ENCODE results near the gene COPB1.
A peak's percentile ranks its signal among the peaks of the same experiment; 100 is the strongest.

COPB1 gene

GRCh38 chr11:14454861-14455632 lies 44.6 kb downstream of the COPB1 start:
- H3K27me3 ChIP-seq (ENCODE audit: control insufficient read depth, insufficient read depth, low read length), result no peaks in the 10 kb centered on the region
- peaks cover 33% of the 10 kb centered on the region for H3K36me3 ChIP-seq (ENCODE audit: control insufficient read depth, insufficient read depth, low read length)
- H3K9ac ChIP-seq (ENCODE audit: low read length), result no peak overlapping the region
- no peak overlapping the region for H3K27ac ChIP-seq (ENCODE audit: low read depth, low read length)
- no peak overlapping the region for H3K4me3 ChIP-seq (ENCODE audit: low read depth, low read length)
- H3K4me1 ChIP-seq (ENCODE audit: control insufficient read depth, insufficient read depth, low read length), result no peaks in the 10 kb centered on the region
- H3K9me3 ChIP-seq (ENCODE audit: control insufficient read depth, insufficient read depth, low read depth, low read length), result no peaks in the 10 kb centered on the region

GRCh38 chr11:14451825-14452224 lies 47.8 kb downstream of the COPB1 start:
- Histone ChIP-seq H3K27me3 (ENCODE audit: control insufficient read depth, insufficient read depth, low read length) (no peaks in the 10 kb centered on the region), H3K4me1 (ENCODE audit: control insufficient read depth, insufficient read depth, low read length) (no peaks in the 10 kb centered on the region), H3K9ac (ENCODE audit: low read length) (no peak overlapping the region), H3K27ac (ENCODE audit: low read depth, low read length) (no peak overlapping the region), H3K9me3 (ENCODE audit: control insufficient read depth, insufficient read depth, low read depth, low read length) (no peaks in the 10 kb centered on the region), H3K4me3 (ENCODE audit: low read depth, low read length) (no peak overlapping the region), H3K36me3 (ENCODE audit: control insufficient read depth, insufficient read depth, low read length) (peaks cover 8% of the 10 kb centered on the region; the same call in 1 of the 2 replicates)

- H3K27me3 ChIP-seq (ENCODE audit: control insufficient read depth, insufficient read depth, low read length), result no peaks in the 10 kb centered on the region
- H3K36me3 ChIP-seq (ENCODE audit: control insufficient read depth, insufficient read depth, low read length), result peaks cover 2% of the 10 kb centered on the region; the same call in 1 of the 2 replicates
- no peaks in the 10 kb centered on the region for H3K4me1 ChIP-seq (ENCODE audit: control insufficient read depth, insufficient read depth, low read length)
- no peak overlapping the region for H3K27ac ChIP-seq (ENCODE audit: low read depth, low read length)
- H3K4me3 ChIP-seq (ENCODE audit: low read depth, low read length), result no peak overlapping the region
- H3K9ac ChIP-seq (ENCODE audit: low read length), result no peak overlapping the region
- H3K9me3 ChIP-seq (ENCODE audit: control insufficient read depth, insufficient read depth, low read depth, low read length), result no peaks in the 10 kb centered on the region
Measured at GRCh38 chr11:14449302-14449714, 50.3 kb downstream of the COPB1 start.

GRCh38 chr11:14448240-14448639 lies 51.4 kb downstream of the COPB1 start:
- Histone ChIP-seq H3K36me3 (ENCODE audit: control insufficient read depth, insufficient read depth, low read length) (peaks cover 2% of the 10 kb centered on the region; the same call in 1 of the 2 replicates), H3K9ac (ENCODE audit: low read length) (no peak overlapping the region), H3K9me3 (ENCODE audit: control insufficient read depth, insufficient read depth, low read depth, low read length) (no peaks in the 10 kb centered on the region), H3K27ac (ENCODE audit: low read depth, low read length) (no peak overlapping the region), H3K27me3 (ENCODE audit: control insufficient read depth, insufficient read depth, low read length) (no peaks in the 10 kb centered on the region), H3K4me3 (ENCODE audit: low read depth, low read length) (no peak overlapping the region), H3K4me1 (ENCODE audit: control insufficient read depth, insufficient read depth, low read length) (no peaks in the 10 kb centered on the region; the same call in 1 of the 2 replicates)

- Histone ChIP-seq H3K9ac (ENCODE audit: low read length) (no peak overlapping the region), H3K4me3 (ENCODE audit: low read depth, low read length) (no peak overlapping the region), H3K36me3 (ENCODE audit: control insufficient read depth, insufficient read depth, low read length) (no peaks in the 10 kb centered on the region), H3K27me3 (ENCODE audit: control insufficient read depth, insufficient read depth, low read length) (no peaks in the 10 kb centered on the region), H3K9me3 (ENCODE audit: control insufficient read depth, insufficient read depth, low read depth, low read length) (no peaks in the 10 kb centered on the region), H3K27ac (ENCODE audit: low read depth, low read length) (no peak overlapping the region), H3K4me1 (ENCODE audit: control insufficient read depth, insufficient read depth, low read length) (no peaks in the 10 kb centered on the region; the same call in 1 of the 2 replicates)
Measured at GRCh38 chr11:14446701-14447169, 52.9 kb downstream of the COPB1 start.

GRCh38 chr11:14445542-14446530 lies 53.8 kb downstream of the COPB1 start:
- Histone ChIP-seq H3K36me3 (ENCODE audit: control insufficient read depth, insufficient read depth, low read length) (no peaks in the 10 kb centered on the region), H3K9ac (ENCODE audit: low read length) (no peak overlapping the region), H3K4me3 (ENCODE audit: low read depth, low read length) (no peak overlapping the region), H3K27ac (ENCODE audit: low read depth, low read length) (0 out of 2 replicates have a peak overlapping the region, but pooled peaks have one; percentile 7), H3K9me3 (ENCODE audit: control insufficient read depth, insufficient read depth, low read depth, low read length) (no peaks in the 10 kb centered on the region), H3K27me3 (ENCODE audit: control insufficient read depth, insufficient read depth, low read length) (no peaks in the 10 kb centered on the region), H3K4me1 (ENCODE audit: control insufficient read depth, insufficient read depth, low read length) (no peaks in the 10 kb centered on the region; the same call in 1 of the 2 replicates)

- Histone ChIP-seq H3K4me1 (ENCODE audit: control insufficient read depth, insufficient read depth, low read length) (no peaks in the 10 kb centered on the region; the same call in 1 of the 2 replicates), H3K27me3 (ENCODE audit: control insufficient read depth, insufficient read depth, low read length) (no peaks in the 10 kb centered on the region), H3K9me3 (ENCODE audit: control insufficient read depth, insufficient read depth, low read depth, low read length) (no peaks in the 10 kb centered on the region), H3K36me3 (ENCODE audit: control insufficient read depth, insufficient read depth, low read length) (no peaks in the 10 kb centered on the region), H3K4me3 (ENCODE audit: low read depth, low read length) (no peak overlapping the region), H3K9ac (ENCODE audit: low read length) (no peak overlapping the region), H3K27ac (ENCODE audit: low read depth, low read length) (no peak overlapping the region)
Measured at GRCh38 chr11:14444441-14445189, 55.0 kb downstream of the COPB1 start.

GRCh38 chr11:14443638-14444037 lies 56.0 kb downstream of the COPB1 start:
- Histone ChIP-seq H3K4me3 (ENCODE audit: low read depth, low read length) (no peak overlapping the region), H3K36me3 (ENCODE audit: control insufficient read depth, insufficient read depth, low read length) (no peaks in the 10 kb centered on the region), H3K9ac (ENCODE audit: low read length) (peak overlapping the region; percentile 6), H3K27ac (ENCODE audit: low read depth, low read length) (no peak overlapping the region), H3K9me3 (ENCODE audit: control insufficient read depth, insufficient read depth, low read depth, low read length) (no peaks in the 10 kb centered on the region), H3K4me1 (ENCODE audit: control insufficient read depth, insufficient read depth, low read length) (no peaks in the 10 kb centered on the region; the same call in 1 of the 2 replicates), H3K27me3 (ENCODE audit: control insufficient read depth, insufficient read depth, low read length) (no peaks in the 10 kb centered on the region)

GRCh38 chr11:14435717-14436512 lies 63.7 kb downstream of the COPB1 start:
- no peak overlapping the region for H3K9ac ChIP-seq (ENCODE audit: low read length)
- H3K27ac ChIP-seq (ENCODE audit: low read depth, low read length), result no peak overlapping the region
- no peaks in the 10 kb centered on the region for H3K36me3 ChIP-seq (ENCODE audit: control insufficient read depth, insufficient read depth, low read length)
- no peaks in the 10 kb centered on the region for H3K4me1 ChIP-seq (ENCODE audit: control insufficient read depth, insufficient read depth, low read length)
- H3K4me3 ChIP-seq (ENCODE audit: low read depth, low read length), result no peak overlapping the region
- no peaks in the 10 kb centered on the region for H3K27me3 ChIP-seq (ENCODE audit: control insufficient read depth, insufficient read depth, low read length)
- H3K9me3 ChIP-seq (ENCODE audit: control insufficient read depth, insufficient read depth, low read depth, low read length), result no peaks in the 10 kb centered on the region

GRCh38 chr11:14425621-14426020 lies 74.0 kb downstream of the COPB1 start:
- peaks cover 27% of the 10 kb centered on the region for H3K4me1 ChIP-seq (ENCODE audit: control insufficient read depth, insufficient read depth, low read length)
- no peak overlapping the region for H3K9ac ChIP-seq (ENCODE audit: low read length)
- H3K27ac ChIP-seq (ENCODE audit: low read depth, low read length), result no peak overlapping the region
- H3K9me3 ChIP-seq (ENCODE audit: control insufficient read depth, insufficient read depth, low read depth, low read length), result no peaks in the 10 kb centered on the region
- H3K36me3 ChIP-seq (ENCODE audit: control insufficient read depth, insufficient read depth, low read length), result no peaks in the 10 kb centered on the region
- no peaks in the 10 kb centered on the region for H3K27me3 ChIP-seq (ENCODE audit: control insufficient read depth, insufficient read depth, low read length)
- no peak overlapping the region for H3K4me3 ChIP-seq (ENCODE audit: low read depth, low read length)
